Vagina (tissue), 2 donors: ENCODE results near the gene EGFR.

ENCODE experiments used
- CTCF ChIP-seq, 3 experiments: fragments of 450-650 bp in 2 of 3; fragments of 200-600 bp in 1 of 3; sonication (generic) in 1 of 3; IDR thresholded peaks; one replicate each; pipeline ENCODE4 v1.5.1; 2017 to 2019; ENCODE audit warnings: antibody characterized with exemption in 3 of 3, mild to moderate bottlenecking in 2 of 3, moderate library complexity in 2 of 3
- POLR2A ChIP-seq, 2 donors: fragments of 450-650 bp; IDR thresholded peaks; one replicate each; pipeline ENCODE4 v1.6.1; 2017; ENCODE audit warnings: antibody characterized with exemption in 2 of 2, mild to moderate bottlenecking in 2 of 2, moderate library complexity in 2 of 2

GRCh38 chr7:55017841-55018240, 976 bp upstream of the EGFR start:
- TF ChIP-seq POLR2A (IDR thresholded peaks at IDR 0.05) (no peak), CTCF (IDR thresholded peaks at IDR 0.05) (no peak)
